ENCODE results near the gene CCT4. TPM values are rescaled to one million over a fixed set of nuclear protein-coding genes. Genes with fewer than 3 reads are reported as not detected.
A peak's percentile ranks its signal among the peaks of the same experiment; 100 is the strongest.
"Not testable (repeated sequence)": the region's sequence is repeated elsewhere in the genome, so short reads cannot be mapped to it uniquely, and the experiment has no call there.

CCT4 gene
- total and polyA plus RNA-seq, 3 experiments from 2014 or later = 134 to 361 (median 331) TPM

- H3K4me1 ChIP-seq (ENCODE audit: insufficient read depth, low read length); POLR2A ChIA-PET; CTCF ChIA-PET; DNase-seq; H3K4me1 Mint-ChIP-seq; H3K27me3 ChIP-seq (ENCODE audit: insufficient read depth, low read length, poor library complexity, severe bottlenecking); H3K4me3 Mint-ChIP-seq; H3K27ac ChIP-seq (ENCODE audit: low read depth, low read length); H3K36me3 ChIP-seq (ENCODE audit: insufficient read depth, low read length); H3K4me3 ChIP-seq (ENCODE audit: low read length); H3K9me3 ChIP-seq (ENCODE audit: low read length); H3K27me3 Mint-ChIP-seq: not testable (repeated sequence)
- Mint-ChIP-seq H3K9me3 (peaks cover under 1 to 11% (median 6%) of the 10 kb centered on the region in 5 donors), H3K27ac (peak overlapping the region in 3 of 8 donors; percentile 14 to 76 (median 45)), H3K36me3 (peaks cover 11 to 66% (median 26%) of the 10 kb centered on the region in 3 donors)
Observed at GRCh38 chr2:61866482-61867089, 21.9 kb downstream of the CCT4 start.

GRCh38 chr2:61862085-61862484 lies 26.4 kb downstream of the CCT4 start:
- H3K4me3 ChIP-seq (ENCODE audit: low read length) = no peak overlapping the region
- no peak overlapping the region for H3K27ac ChIP-seq (ENCODE audit: low read depth, low read length)
- no peak overlapping the region for H3K27ac Mint-ChIP-seq
- no peaks in the 10 kb centered on the region for H3K27me3 ChIP-seq (ENCODE audit: insufficient read depth, low read length, poor library complexity, severe bottlenecking)
- no peaks in the 10 kb centered on the region for H3K36me3 ChIP-seq (ENCODE audit: insufficient read depth, low read length)
- H3K4me1 Mint-ChIP-seq = no peaks in the 10 kb centered on the region
- CTCF ChIA-PET = no interaction called here
- H3K9me3 ChIP-seq (ENCODE audit: low read length) = no peaks in the 10 kb centered on the region
- H3K36me3 Mint-ChIP-seq = peaks cover 7 to 30% (median 13%) of the 10 kb centered on the region in 3 donors
- no peak overlapping the region for H3K4me3 Mint-ChIP-seq
- POLR2A ChIA-PET = no interaction called here
- no peak for DNase-seq
- peaks cover 5 to 15% (median 9%) of the 10 kb centered on the region in 5 donors for H3K9me3 Mint-ChIP-seq
- H3K27me3 Mint-ChIP-seq = peaks cover 0 to 2% of the 10 kb centered on the region in 2 donors
- no peaks in the 10 kb centered on the region for H3K4me1 ChIP-seq (ENCODE audit: insufficient read depth, low read length)

- Mint-ChIP-seq H3K27me3 (peaks cover 0 to 2% of the 10 kb centered on the region in 2 donors), H3K9me3 (peaks cover 2 to 11% (median 5%) of the 10 kb centered on the region in 5 donors), H3K4me3 (no peak overlapping the region), H3K4me1 (peaks cover 12 to 21% (median 19%) of the 10 kb centered on the region in 3 donors), H3K36me3 (peaks cover 0 to 13% (median 0%) of the 10 kb centered on the region in 3 donors), H3K27ac (no peak overlapping the region)
- Histone ChIP-seq H3K4me1 (ENCODE audit: insufficient read depth, low read length) (peaks cover 12% of the 10 kb centered on the region), H3K27me3 (ENCODE audit: insufficient read depth, low read length, poor library complexity, severe bottlenecking) (no peaks in the 10 kb centered on the region), H3K9me3 (ENCODE audit: low read length) (no peaks in the 10 kb centered on the region), H3K4me3 (ENCODE audit: low read length) (no peak overlapping the region), H3K36me3 (ENCODE audit: insufficient read depth, low read length) (no peaks in the 10 kb centered on the region), H3K27ac (ENCODE audit: low read depth, low read length) (no peak overlapping the region)
- CTCF ChIA-PET = no interaction called here
- DNase-seq = no peak
- POLR2A ChIA-PET = no interaction called here
Observed at GRCh38 chr2:61857224-61857623, 31.2 kb downstream of the CCT4 start.

GRCh38 chr2:61855318-61855613 lies 33.2 kb downstream of the CCT4 start:
- H3K4me3 ChIP-seq (ENCODE audit: low read length) = peak overlapping the region; percentile 87
- peaks cover 12% of the 10 kb centered on the region for H3K4me1 ChIP-seq (ENCODE audit: insufficient read depth, low read length)
- H3K27me3 ChIP-seq (ENCODE audit: insufficient read depth, low read length, poor library complexity, severe bottlenecking) = no peaks in the 10 kb centered on the region
- H3K27ac ChIP-seq (ENCODE audit: low read depth, low read length) = peak overlapping the region; percentile 55
- Mint-ChIP-seq H3K9me3 (no peaks in the 10 kb centered on the region), H3K4me1 (peaks cover 12 to 21% (median 19%) of the 10 kb centered on the region in 3 donors), H3K4me3 (peak overlapping the region; percentile 71 to 97 (median 93)), H3K36me3 (peaks cover 0 to 11% (median 0%) of the 10 kb centered on the region in 3 donors), H3K27ac (peak overlapping the region in 3 of 8 donors; percentile 88 to 93 (median 91)), H3K27me3 (peaks cover 0 to 2% of the 10 kb centered on the region in 2 donors)
- no peak for DNase-seq
- ChIA-PET CTCF (interaction anchor here (1.5 kb wide), 1 partner anchor 21 kb away, joined by 4 read pairs; no protein-coding TSS in a partner anchor), POLR2A (no interaction called here)
- no peaks in the 10 kb centered on the region for H3K36me3 ChIP-seq (ENCODE audit: insufficient read depth, low read length)
- no peaks in the 10 kb centered on the region for H3K9me3 ChIP-seq (ENCODE audit: low read length)

- no peaks in the 10 kb centered on the region for H3K9me3 ChIP-seq (ENCODE audit: low read length)
- no peaks in the 10 kb centered on the region for H3K27me3 ChIP-seq (ENCODE audit: insufficient read depth, low read length, poor library complexity, severe bottlenecking)
- peak overlapping the region; percentile 55 for H3K27ac ChIP-seq (ENCODE audit: low read depth, low read length)
- peak overlapping the region; percentile 88 to 98 (median 94) for H3K27ac Mint-ChIP-seq
- H3K4me1 Mint-ChIP-seq = peaks cover 12 to 21% (median 19%) of the 10 kb centered on the region in 3 donors
- peak overlapping the region; percentile 87 for H3K4me3 ChIP-seq (ENCODE audit: low read length)
- peak; percentile 79 to 95 (median 92) for DNase-seq
- peaks cover 12% of the 10 kb centered on the region for H3K4me1 ChIP-seq (ENCODE audit: insufficient read depth, low read length)
- peak overlapping the region; percentile 88 to 97 (median 95) for H3K4me3 Mint-ChIP-seq
- H3K36me3 Mint-ChIP-seq = peaks cover 0 to 11% (median 0%) of the 10 kb centered on the region in 3 donors
- H3K9me3 Mint-ChIP-seq = no peaks in the 10 kb centered on the region
- ChIA-PET CTCF (interaction anchor here (1.5 kb wide), 1 partner anchor 22 kb away, joined by 4 read pairs; no protein-coding TSS in a partner anchor), POLR2A (interaction anchor here (0.6 to 1.0 kb wide), 2 partner anchors 514 to 544 kb away, joined by 4 to 5 read pairs; no protein-coding TSS in a partner anchor)
- H3K27me3 Mint-ChIP-seq = peaks cover 0 to 2% of the 10 kb centered on the region in 2 donors
- no peaks in the 10 kb centered on the region for H3K36me3 ChIP-seq (ENCODE audit: insufficient read depth, low read length)
Observed at GRCh38 chr2:61854564-61855317, 33.7 kb downstream of the CCT4 start.

GRCh38 chr2:61853847-61854563 lies 34.5 kb downstream of the CCT4 start, which contains the start of gene FAM161A:
Gene FAM161A, minus strand, starts transcription at chr2:61854060. Its CDS starts 19 bp downstream, at chr2:61854041.
- peak; percentile 60 to 84 (median 72) for DNase-seq
- H3K27me3 Mint-ChIP-seq = peaks cover 0 to 2% of the 10 kb centered on the region in 2 donors
- H3K4me1 Mint-ChIP-seq = peaks cover 12 to 21% (median 19%) of the 10 kb centered on the region in 3 donors
- ChIA-PET CTCF (interaction anchor here (1.5 kb wide), 1 partner anchor 23 kb away, joined by 4 read pairs; no protein-coding TSS in a partner anchor), POLR2A (interaction anchor here (0.6 to 1.0 kb wide), 2 partner anchors 513 to 545 kb away, joined by 4 to 5 read pairs; no protein-coding TSS in a partner anchor)
- H3K36me3 Mint-ChIP-seq = peaks cover 0 to 11% (median 0%) of the 10 kb centered on the region in 3 donors
- H3K27ac Mint-ChIP-seq = peak within 1 kb of the TSS; percentile 88 to 98 (median 94)
- no peaks in the 10 kb centered on the region for H3K9me3 ChIP-seq (ENCODE audit: low read length)
- H3K27ac ChIP-seq (ENCODE audit: low read depth, low read length) = peak within 1 kb of the TSS; percentile 55
- H3K27me3 ChIP-seq (ENCODE audit: insufficient read depth, low read length, poor library complexity, severe bottlenecking) = no peaks in the 10 kb centered on the region
- H3K36me3 ChIP-seq (ENCODE audit: insufficient read depth, low read length) = no peaks in the 10 kb centered on the region
- H3K9me3 Mint-ChIP-seq = no peaks in the 10 kb centered on the region
- H3K4me3 Mint-ChIP-seq = peak within 1 kb of the TSS; percentile 88 to 97 (median 95)
- H3K4me3 ChIP-seq (ENCODE audit: low read length) = peak within 1 kb of the TSS; percentile 87
- peaks cover 12% of the 10 kb centered on the region for H3K4me1 ChIP-seq (ENCODE audit: insufficient read depth, low read length)

- Histone ChIP-seq H3K36me3 (ENCODE audit: insufficient read depth, low read length) (no peaks in the 10 kb centered on the region), H3K27me3 (ENCODE audit: insufficient read depth, low read length, poor library complexity, severe bottlenecking) (no peaks in the 10 kb centered on the region), H3K27ac (ENCODE audit: low read depth, low read length) (peak overlapping the region; percentile 55), H3K4me3 (ENCODE audit: low read length) (peak overlapping the region; percentile 87), H3K9me3 (ENCODE audit: low read length) (no peaks in the 10 kb centered on the region), H3K4me1 (ENCODE audit: insufficient read depth, low read length) (peaks cover 12% of the 10 kb centered on the region)
- no peak for DNase-seq
- Mint-ChIP-seq H3K36me3 (peaks cover 0 to 11% (median 0%) of the 10 kb centered on the region in 3 donors), H3K27ac (peak overlapping the region; percentile 87 to 98 (median 94)), H3K9me3 (no peaks in the 10 kb centered on the region), H3K27me3 (no peaks in the 10 kb centered on the region), H3K4me1 (peaks cover 12 to 21% (median 19%) of the 10 kb centered on the region in 3 donors), H3K4me3 (peak overlapping the region; percentile 88 to 97 (median 95))
- CTCF ChIA-PET = no interaction called here
- POLR2A ChIA-PET = no interaction called here
Observed at GRCh38 chr2:61853086-61853846, 35.2 kb downstream of the CCT4 start.

Measured in CD8-positive, alpha-beta memory T cell (primary cell).